ENCODE data around the gene ZNF318. TPM values are rescaled to one million over a fixed set of nuclear protein-coding genes. Genes with fewer than 3 reads are reported as not detected.

The ZNF318 gene
- total RNA-seq, 1 experiment from 2014 or later = 23.8 TPM

- H3K9me3 ChIP-seq (ENCODE audit: low read depth, low read length, poor library complexity, severe bottlenecking) = no peaks in the 10 kb centered on the region
- no TSS peak for BruUV-seq (replicated peaks)
- H3K27ac ChIP-seq (ENCODE audit: low read depth, low read length, poor library complexity, severe bottlenecking) = no peak overlapping the region
- H3K27me3 ChIP-seq (replicated peaks; ENCODE audit: insufficient read depth, low read depth, low read length, poor library complexity) = no peaks in the 10 kb centered on the region
- H3K36me3 ChIP-seq (ENCODE audit: insufficient read depth, low read length, poor library complexity, severe bottlenecking) = no peaks in the 10 kb centered on the region
- H3K4me1 ChIP-seq (ENCODE audit: insufficient read depth, low read length, poor library complexity, severe bottlenecking) = no peaks in the 10 kb centered on the region
- DNase-seq (ENCODE audit: low spot score) = no peak
- intact Hi-C loops (cut with micrococcal nuclease; ENCODE audit: unreplicated experiment) = no loop called here
- CTCF ChIA-PET = no interaction called here
- TF ChIP-seq EZH2 (IDR thresholded peaks at IDR 0.05; ENCODE audit: borderline replicate concordance, low read depth, low read length, poor library complexity, severe bottlenecking) = no peak
- TF ChIP-seq, protein P1, sequence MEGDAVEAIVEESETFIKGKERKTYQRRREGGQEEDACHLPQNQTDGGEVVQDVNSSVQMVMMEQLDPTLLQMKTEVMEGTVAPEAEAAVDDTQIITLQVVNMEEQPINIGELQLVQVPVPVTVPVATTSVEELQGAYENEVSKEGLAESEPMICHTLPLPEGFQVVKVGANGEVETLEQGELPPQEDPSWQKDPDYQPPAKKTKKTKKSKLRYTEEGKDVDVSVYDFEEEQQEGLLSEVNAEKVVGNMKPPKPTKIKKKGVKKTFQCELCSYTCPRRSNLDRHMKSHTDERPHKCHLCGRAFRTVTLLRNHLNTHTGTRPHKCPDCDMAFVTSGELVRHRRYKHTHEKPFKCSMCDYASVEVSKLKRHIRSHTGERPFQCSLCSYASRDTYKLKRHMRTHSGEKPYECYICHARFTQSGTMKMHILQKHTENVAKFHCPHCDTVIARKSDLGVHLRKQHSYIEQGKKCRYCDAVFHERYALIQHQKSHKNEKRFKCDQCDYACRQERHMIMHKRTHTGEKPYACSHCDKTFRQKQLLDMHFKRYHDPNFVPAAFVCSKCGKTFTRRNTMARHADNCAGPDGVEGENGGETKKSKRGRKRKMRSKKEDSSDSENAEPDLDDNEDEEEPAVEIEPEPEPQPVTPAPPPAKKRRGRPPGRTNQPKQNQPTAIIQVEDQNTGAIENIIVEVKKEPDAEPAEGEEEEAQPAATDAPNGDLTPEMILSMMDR (conservative IDR thresholded peaks at IDR 0.05; ENCODE audit: low read depth, low read length) = no peak
- no peak overlapping the region for H3K4me3 ChIP-seq (ENCODE audit: low read depth, low read length, poor library complexity, severe bottlenecking)
- POLR2A ChIA-PET (ENCODE audit: low non-redundant PET) = no interaction called here
Measured at GRCh38 chr6:43306086-43306485, 63.4 kb downstream of the ZNF318 start.

DNA sequence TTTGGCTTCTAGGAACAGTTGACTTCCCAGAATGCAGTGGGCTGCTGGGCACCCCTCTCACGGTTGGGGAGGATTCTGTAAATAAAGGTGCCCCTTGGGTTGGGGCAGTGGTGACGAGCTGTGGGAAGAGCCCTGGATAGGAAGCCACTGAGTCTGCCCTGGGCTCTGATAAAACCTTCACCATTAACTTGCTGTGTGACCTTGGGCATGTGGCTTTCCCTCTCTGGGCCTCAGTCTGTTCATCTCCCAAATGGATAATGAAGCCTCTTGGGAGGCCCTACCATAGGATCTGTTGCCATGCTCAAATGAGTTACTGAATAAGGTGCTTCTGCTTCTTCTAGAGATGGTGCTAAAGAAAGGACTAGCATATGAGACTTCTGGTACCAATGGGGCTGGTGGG, 64.6 kb downstream of the ZNF318 start:
- no peaks in the 10 kb centered on the region for H3K9me3 ChIP-seq (ENCODE audit: low read depth, low read length, poor library complexity, severe bottlenecking)
- H3K4me1 ChIP-seq (ENCODE audit: insufficient read depth, low read length, poor library complexity, severe bottlenecking) = no peaks in the 10 kb centered on the region
- H3K27me3 ChIP-seq (replicated peaks; ENCODE audit: insufficient read depth, low read depth, low read length, poor library complexity) = no peaks in the 10 kb centered on the region
- no peak overlapping the region for H3K4me3 ChIP-seq (ENCODE audit: low read depth, low read length, poor library complexity, severe bottlenecking)
- H3K27ac ChIP-seq (ENCODE audit: low read depth, low read length, poor library complexity, severe bottlenecking) = no peak overlapping the region
- CTCF ChIA-PET = no interaction called here
- no peaks in the 10 kb centered on the region for H3K36me3 ChIP-seq (ENCODE audit: insufficient read depth, low read length, poor library complexity, severe bottlenecking)
- TF ChIP-seq, protein P1 (conservative IDR thresholded peaks at IDR 0.05; ENCODE audit: low read depth, low read length) = no peak
- POLR2A ChIA-PET (ENCODE audit: low non-redundant PET) = no interaction called here
- DNase-seq (ENCODE audit: low spot score) = no peak
- intact Hi-C loops (cut with micrococcal nuclease; ENCODE audit: unreplicated experiment) = no loop called here
- no TSS peak for BruUV-seq (replicated peaks)

DNA sequence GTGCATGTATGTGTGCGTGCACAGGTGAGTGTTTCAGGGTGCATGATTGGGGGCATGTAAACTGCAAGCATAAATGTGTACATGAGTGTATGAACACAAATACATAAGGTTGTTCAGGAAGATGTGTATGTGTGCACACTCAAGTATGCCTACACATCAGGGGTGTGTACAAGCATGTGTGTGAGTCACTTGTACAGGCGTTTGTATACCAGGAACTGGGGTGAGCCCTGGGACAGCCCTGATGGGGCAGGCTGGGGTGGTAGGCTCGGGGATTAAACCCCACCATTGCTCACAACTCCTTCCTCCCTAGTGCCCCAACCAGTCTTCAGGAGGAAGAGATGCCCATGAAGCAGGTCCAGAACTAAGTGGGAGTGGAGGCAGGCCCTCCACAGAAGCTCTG, 65.1 kb downstream of the ZNF318 start:
- no peak overlapping the region for H3K4me3 ChIP-seq (ENCODE audit: low read depth, low read length, poor library complexity, severe bottlenecking)
- CTCF ChIA-PET = no interaction called here
- TF ChIP-seq EZH2 (IDR thresholded peaks at IDR 0.05; ENCODE audit: borderline replicate concordance, low read depth, low read length, poor library complexity, severe bottlenecking) = no peak
- TF ChIP-seq, protein P1 (conservative IDR thresholded peaks at IDR 0.05; ENCODE audit: low read depth, low read length) = no peak
- H3K36me3 ChIP-seq (ENCODE audit: insufficient read depth, low read length, poor library complexity, severe bottlenecking) = no peaks in the 10 kb centered on the region
- H3K4me1 ChIP-seq (ENCODE audit: insufficient read depth, low read length, poor library complexity, severe bottlenecking) = no peaks in the 10 kb centered on the region
- DNase-seq (ENCODE audit: low spot score) = no peak
- no TSS peak for BruUV-seq (replicated peaks)
- POLR2A ChIA-PET (ENCODE audit: low non-redundant PET) = no interaction called here
- no peaks in the 10 kb centered on the region for H3K27me3 ChIP-seq (replicated peaks; ENCODE audit: insufficient read depth, low read depth, low read length, poor library complexity)
- no peaks in the 10 kb centered on the region for H3K9me3 ChIP-seq (ENCODE audit: low read depth, low read length, poor library complexity, severe bottlenecking)
- no peak overlapping the region for H3K27ac ChIP-seq (ENCODE audit: low read depth, low read length, poor library complexity, severe bottlenecking)
- intact Hi-C loops (cut with micrococcal nuclease; ENCODE audit: unreplicated experiment) = no loop called here

All from A673 (cell line).